Naive thymus-derived CD4-positive, alpha-beta T cell (primary cell): Measurements from ENCODE around the gene TNRC6C. TPM values are rescaled to one million over a fixed set of nuclear protein-coding genes. Genes with fewer than 3 reads are reported as not detected.
"Not testable (repeated sequence)": the region's sequence is repeated elsewhere in the genome, so short reads cannot be mapped to it uniquely, and the experiment has no call there.

Source experiments
- ATAC-seq: fragments of 150-1000 bp; cut with Tn5 transposase; 2 replicates; pipeline ENCODE4 v1.10.0; 2021; ENCODE audit warnings: mild to moderate bottlenecking, moderate library complexity
- CTCF ChIA-PET: fragments of 350-600 bp; sonication (Branson Sonifier 250); formaldehyde crosslinking; loops from one replicate; lab custom pipeline; 2021; ENCODE audit warnings: antibody characterized with exemption; lab: Charles Lee
- POLR2A ChIA-PET: fragments of 350-600 bp; sonication (Branson Sonifier 250); formaldehyde crosslinking; loops from one replicate; lab custom pipeline; 2021; ENCODE audit warnings: antibody characterized with exemption, inconsistent platforms; lab: Charles Lee
- DNase-seq, 9 donors: peaks; one replicate each; pipeline versions ENCODE4 v3.0.0 to v3.0.0-alpha.2; 2020 to 2022; ENCODE audit warnings: mixed read lengths in 1 of 9
- H3K27ac ChIP-seq: one replicate; pipeline ENCODE4 v1.7.0; 2013; ENCODE audit warnings: mild to moderate bottlenecking, low read depth, low read length, moderate library complexity
- H3K27me3 ChIP-seq, 2 donors: one replicate each; pipeline ENCODE4 v1.7.0; 2013; ENCODE audit warnings: low read length in 2 of 2, mild to moderate bottlenecking in 2 of 2, moderate library complexity in 2 of 2; ENCODE audit not compliant: control insufficient read depth in 2 of 2, insufficient read depth in 2 of 2
- H3K36me3 ChIP-seq, 3 experiments: 1 replicate in 2 of 3; 2 replicates in 1 of 3; pipeline ENCODE4 v1.7.0; 2013; ENCODE audit warnings: low read length in 3 of 3, mild to moderate bottlenecking in 3 of 3, moderate library complexity in 1 of 3; ENCODE audit not compliant: insufficient read depth in 3 of 3, control insufficient read depth in 2 of 3
- H3K4me1 ChIP-seq, 2 donors: one replicate each; pipeline ENCODE4 v1.7.0; 2013; ENCODE audit warnings: low read length in 2 of 2, mild to moderate bottlenecking in 2 of 2, moderate library complexity in 1 of 2; ENCODE audit not compliant: control insufficient read depth in 2 of 2, insufficient read depth in 2 of 2
- H3K4me3 ChIP-seq: 2 replicates; pipeline ENCODE4 v1.7.0; 2013; ENCODE audit warnings: mild to moderate bottlenecking, low read length
- H3K9me3 ChIP-seq, 3 experiments: 1 replicate in 2 of 3; 2 replicates in 1 of 3; pipeline ENCODE4 v1.7.0; 2013; ENCODE audit warnings: low read length in 3 of 3; ENCODE audit not compliant: control insufficient read depth in 2 of 3
- H3K27ac Mint-ChIP-seq, 9 donors: one replicate each; pipeline ENCODE4 v1.8.0; 2020 to 2022; ENCODE audit warnings: mixed read lengths in 9 of 9, mild to moderate bottlenecking in 8 of 9, moderate library complexity in 5 of 9, inconsistent platforms in 2 of 9
- H3K27me3 Mint-ChIP-seq, 5 donors: one replicate each; pipeline ENCODE4 v1.8.0; 2021 to 2022; ENCODE audit warnings: mixed read lengths in 5 of 5, mild to moderate bottlenecking in 1 of 5
- H3K36me3 Mint-ChIP-seq, 5 donors: one replicate each; pipeline ENCODE4 v1.8.0; 2020 to 2022; ENCODE audit warnings: mixed read lengths in 5 of 5, mild to moderate bottlenecking in 3 of 5, inconsistent platforms in 1 of 5
- H3K4me1 Mint-ChIP-seq, 7 donors: one replicate each; pipeline ENCODE4 v1.8.0; 2020 to 2022; ENCODE audit warnings: mixed read lengths in 7 of 7, mild to moderate bottlenecking in 3 of 7, inconsistent platforms in 1 of 7
- H3K4me3 Mint-ChIP-seq, 10 donors: one replicate each; pipeline ENCODE4 v1.8.0; 2020 to 2022; ENCODE audit warnings: mild to moderate bottlenecking in 10 of 10, mixed read lengths in 10 of 10, moderate library complexity in 6 of 10, inconsistent platforms in 2 of 10
- H3K9me3 Mint-ChIP-seq, 11 donors: one replicate each; pipeline ENCODE4 v1.8.0; 2020 to 2022; ENCODE audit warnings: mixed read lengths in 11 of 11, mild to moderate bottlenecking in 4 of 11, inconsistent platforms in 1 of 11, moderate library complexity in 1 of 11
- intact Hi-C, 2 donors: fragments of 100-400 bp; cut with micrococcal nuclease; formaldehyde crosslinking; loops; one replicate each; pipeline ENCODE4 v1.15.1; 2023
- polyA plus RNA-seq, 2 donors: library from polyadenylated mRNA; unstranded; fragments of 300-500 nt; fragmentation: Illumina TruSeq; gene quantifications; one replicate each; pipeline ENCODE4 v1.2.3, GENCODE V29; 2021
- total RNA-seq, 6 experiments: library from RNA in 5 of 6; stranded (reverse) in 5 of 6; gene quantifications; 1 replicate in 5 of 6; 2 replicates in 1 of 6; pipeline ENCODE4 v1.2.3 and lab custom pipeline; 2021 to 2026

Gene TNRC6C
- total and polyA plus RNA-seq, 7 experiments from 2014 or later: 7.4 to 133 (median 73.4) TPM

DNA sequence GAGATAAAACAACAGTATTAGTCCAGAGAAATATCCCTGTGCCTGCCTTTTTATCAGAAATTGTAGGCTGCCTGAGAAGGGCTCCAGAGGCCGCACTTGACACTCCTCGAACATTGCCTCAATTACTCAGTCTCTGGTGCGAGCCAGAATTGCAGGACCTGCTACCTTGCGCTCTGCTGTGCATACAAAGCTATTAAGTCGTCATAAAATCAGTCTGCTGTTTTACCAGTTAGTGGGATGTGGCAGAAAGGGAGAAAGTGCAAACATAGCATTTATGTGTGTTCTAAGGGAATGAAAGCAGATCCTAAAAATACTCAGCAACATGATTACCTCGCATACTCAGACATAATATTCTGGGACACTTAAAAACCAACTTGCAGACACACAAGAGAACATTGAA, 99.5 kb downstream of the TNRC6C start:
- Histone ChIP-seq H3K4me3 (no peak overlapping the region), H3K4me1 (no peaks in the 10 kb centered on the region), H3K36me3 (peaks cover 0 to 19% (median 8%) of the 10 kb centered on the region in 3 experiments), H3K9me3 (no peaks in the 10 kb centered on the region), H3K27me3 (no peaks in the 10 kb centered on the region), H3K27ac (no peak overlapping the region)
- H3K4me1 Mint-ChIP-seq: peaks cover 0 to 60% (median 45%) of the 10 kb centered on the region in 7 donors
- no peak for ATAC-seq
- H3K36me3 Mint-ChIP-seq: peaks cover 0 to 13% (median 3%) of the 10 kb centered on the region in 5 donors
- POLR2A ChIA-PET: no interaction called here
- intact Hi-C loops: no loop called here
- H3K4me3 Mint-ChIP-seq: no peak overlapping the region
- no peak for DNase-seq
- H3K9me3 Mint-ChIP-seq: no peaks in the 10 kb centered on the region
- peak overlapping the region in 5 of 9 donors; percentile 38 to 75 (median 46) for H3K27ac Mint-ChIP-seq
- CTCF ChIA-PET: interaction anchor here (0.6 kb wide), 1 partner anchor 44 kb away, joined by 5 read pairs; no protein-coding TSS in a partner anchor
- H3K27me3 Mint-ChIP-seq: no peaks in the 10 kb centered on the region

DNA sequence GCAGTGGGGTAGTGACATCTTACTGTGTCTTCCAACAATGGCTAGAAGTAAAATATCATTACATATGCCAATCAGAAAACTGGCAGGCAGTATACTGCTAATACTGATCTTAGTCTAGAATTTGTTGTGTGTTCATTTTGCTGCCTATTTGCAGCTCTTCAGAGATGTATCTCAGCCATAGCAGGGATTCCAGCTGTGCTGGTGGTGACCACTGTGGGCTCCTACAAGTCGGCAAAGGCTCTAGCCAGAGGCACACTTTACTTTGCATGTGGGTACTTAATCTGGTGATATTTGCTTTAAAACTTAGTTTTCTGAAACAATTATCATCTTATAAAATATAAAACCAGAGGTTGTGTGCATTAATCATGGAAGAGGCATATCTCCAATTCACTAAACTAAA, 100.1 kb downstream of the TNRC6C start:
- Mint-ChIP-seq H3K4me3 (no peak overlapping the region), H3K27me3 (no peaks in the 10 kb centered on the region), H3K4me1 (peaks cover 5 to 63% (median 49%) of the 10 kb centered on the region in 7 donors), H3K27ac (peak overlapping the region in 4 of 9 donors; percentile 38 to 87 (median 54)), H3K36me3 (peaks cover 0 to 10% (median 0%) of the 10 kb centered on the region in 5 donors), H3K9me3 (no peaks in the 10 kb centered on the region)
- ChIA-PET POLR2A (no interaction called here), CTCF (no interaction called here)
- H3K9me3 ChIP-seq: no peaks in the 10 kb centered on the region
- DNase-seq: no peak
- no peak for ATAC-seq
- no peaks in the 10 kb centered on the region for H3K4me1 ChIP-seq
- H3K27me3 ChIP-seq: no peaks in the 10 kb centered on the region
- peaks cover 0 to 16% (median 8%) of the 10 kb centered on the region in 3 experiments for H3K36me3 ChIP-seq
- H3K27ac ChIP-seq: no peak overlapping the region
- intact Hi-C loops: no loop called here
- no peak overlapping the region for H3K4me3 ChIP-seq

DNA sequence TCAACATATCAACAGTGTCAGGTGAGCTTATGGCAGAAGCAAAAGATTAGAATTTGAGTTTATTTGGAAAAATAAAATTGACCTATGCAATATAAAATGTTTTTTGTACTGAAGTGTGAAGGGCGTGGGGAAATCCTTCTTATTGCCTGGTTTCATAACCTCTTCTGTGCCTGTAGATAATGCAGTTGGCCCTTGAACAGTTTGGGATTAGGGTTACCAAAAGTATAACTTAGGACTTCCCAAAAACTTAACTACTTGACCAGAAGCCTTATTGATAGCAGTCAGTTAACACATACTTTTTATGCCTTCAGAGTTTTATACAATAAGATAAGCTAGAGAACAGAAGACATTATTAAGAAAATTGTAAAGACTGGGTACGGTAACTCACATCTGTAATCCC, 104.1 kb downstream of the TNRC6C start:
- Histone ChIP-seq H3K27me3 (no peaks in the 10 kb centered on the region), H3K27ac (no peak overlapping the region), H3K9me3 (no peaks in the 10 kb centered on the region), H3K36me3 (peaks cover 1 to 29% (median 2%) of the 10 kb centered on the region in 3 experiments), H3K4me3 (no peak overlapping the region), H3K4me1 (no peaks in the 10 kb centered on the region)
- Mint-ChIP-seq H3K4me1 (peaks cover 6 to 55% (median 39%) of the 10 kb centered on the region in 7 donors), H3K36me3 (peaks cover 0 to 25% (median 4%) of the 10 kb centered on the region in 5 donors), H3K27ac (peak overlapping the region in 5 of 9 donors; percentile 3 to 72 (median 36)), H3K4me3 (no peak overlapping the region), H3K9me3 (no peaks in the 10 kb centered on the region), H3K27me3 (no peaks in the 10 kb centered on the region)
- POLR2A ChIA-PET: no interaction called here
- intact Hi-C loops: no loop called here
- CTCF ChIA-PET: interaction anchor here (0.6 kb wide), 1 partner anchor 679 kb away, joined by 4 read pairs; no protein-coding TSS in a partner anchor
- ATAC-seq (no peak), DNase-seq (no peak)

DNA sequence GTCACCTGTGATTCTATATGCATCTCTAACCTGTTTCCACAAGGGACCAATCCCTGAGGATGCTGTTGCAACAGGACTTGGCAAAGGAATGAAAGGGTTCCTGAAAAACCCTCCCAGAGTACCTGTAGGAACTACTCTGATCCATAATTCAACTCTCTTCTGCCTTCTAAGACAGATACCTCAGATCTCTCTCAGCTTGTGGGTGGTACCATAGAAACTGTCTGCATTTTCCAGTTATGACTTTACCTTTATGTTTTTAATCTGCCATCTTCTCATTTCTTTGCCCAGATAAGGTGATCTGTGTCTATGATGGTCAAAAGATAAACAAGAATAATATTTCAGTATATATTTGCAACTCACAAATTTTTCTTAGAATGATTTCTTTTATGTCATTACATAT, 105.0 kb downstream of the TNRC6C start:
- Mint-ChIP-seq H3K27me3 (no peaks in the 10 kb centered on the region), H3K4me1 (peaks cover 6 to 46% (median 32%) of the 10 kb centered on the region in 7 donors), H3K27ac (peak overlapping the region in 5 of 9 donors; percentile 11 to 62 (median 25)), H3K4me3 (no peak overlapping the region), H3K36me3 (peaks cover 0 to 25% (median 4%) of the 10 kb centered on the region in 5 donors), H3K9me3 (no peaks in the 10 kb centered on the region)
- Histone ChIP-seq H3K27ac (no peak overlapping the region), H3K27me3 (no peaks in the 10 kb centered on the region), H3K4me1 (no peaks in the 10 kb centered on the region), H3K4me3 (no peak overlapping the region), H3K36me3 (peaks cover 5 to 37% (median 9%) of the 10 kb centered on the region in 3 experiments), H3K9me3 (no peaks in the 10 kb centered on the region)
- ChIA-PET POLR2A (no interaction called here), CTCF (interaction anchor here (1.1 kb wide), 1 partner anchor 21 kb away, joined by 4 read pairs; no protein-coding TSS in a partner anchor)
- intact Hi-C loops: no loop called here
- no peak for ATAC-seq
- no peak for DNase-seq

DNA sequence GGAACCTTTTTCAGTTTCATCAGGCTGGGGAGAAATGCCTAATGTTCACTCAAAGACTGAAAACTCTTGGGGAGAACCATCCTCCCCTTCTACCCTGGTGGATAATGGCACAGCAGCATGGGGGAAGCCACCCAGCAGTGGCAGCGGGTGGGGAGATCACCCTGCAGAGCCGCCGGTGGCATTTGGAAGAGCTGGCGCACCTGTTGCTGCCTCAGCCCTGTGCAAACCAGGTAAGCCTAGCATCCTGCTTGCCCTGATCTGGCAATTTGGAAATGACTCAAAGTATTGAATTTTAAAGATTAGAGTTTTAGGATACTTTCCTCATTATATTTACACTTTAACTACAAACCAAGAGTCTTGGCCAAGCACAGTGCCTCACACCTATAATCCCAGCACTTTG, 106.2 kb downstream of the TNRC6C start:
- no peak overlapping the region for H3K27ac ChIP-seq
- Mint-ChIP-seq H3K36me3 (peaks cover 0 to 24% (median 4%) of the 10 kb centered on the region in 5 donors), H3K9me3 (no peaks in the 10 kb centered on the region), H3K4me1 (peaks cover 4 to 37% (median 23%) of the 10 kb centered on the region in 7 donors), H3K4me3 (no peak overlapping the region), H3K27me3 (no peaks in the 10 kb centered on the region), H3K27ac (peak overlapping the region in 2 of 9 donors; percentile 59 to 76)
- ChIA-PET CTCF (no interaction called here), POLR2A (no interaction called here)
- DNase-seq: no peak
- no peak for ATAC-seq
- H3K4me1 ChIP-seq: no peaks in the 10 kb centered on the region
- H3K4me3 ChIP-seq: no peak overlapping the region
- no peaks in the 10 kb centered on the region for H3K27me3 ChIP-seq
- H3K9me3 ChIP-seq: no peaks in the 10 kb centered on the region
- intact Hi-C loops: no loop called here
- H3K36me3 ChIP-seq: peaks cover 5 to 45% (median 12%) of the 10 kb centered on the region in 3 experiments

DNA sequence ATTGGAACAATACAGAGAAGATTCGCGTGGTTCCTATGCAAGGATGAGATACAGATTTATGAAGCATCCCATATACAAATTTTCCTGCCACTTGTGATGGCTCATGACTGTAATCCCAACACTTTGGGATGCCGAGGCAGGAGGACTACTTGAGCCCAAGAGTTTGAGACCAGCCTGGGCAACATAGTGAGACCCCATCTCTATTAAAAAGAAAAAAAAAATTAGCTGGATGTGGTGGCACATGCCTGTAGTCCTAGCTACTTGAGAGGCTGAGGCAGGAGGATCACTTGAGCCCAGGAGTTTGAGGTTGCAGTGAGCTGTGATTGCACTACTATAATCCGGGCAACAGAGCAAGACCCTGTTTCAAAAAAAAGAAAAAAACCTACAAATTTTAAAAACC, 108.5 kb downstream of the TNRC6C start:
- peak overlapping the region in 6 of 9 donors; percentile 7 to 74 (median 58) for H3K27ac Mint-ChIP-seq
- H3K4me3 Mint-ChIP-seq, intact Hi-C loops, H3K27ac ChIP-seq, DNase-seq, H3K4me3 ChIP-seq, ATAC-seq, H3K27me3 ChIP-seq, H3K4me1 ChIP-seq, H3K27me3 Mint-ChIP-seq, H3K9me3 ChIP-seq, H3K9me3 Mint-ChIP-seq, POLR2A ChIA-PET: not testable (repeated sequence)
- H3K36me3 Mint-ChIP-seq: peaks cover 0 to 33% (median 11%) of the 10 kb centered on the region in 5 donors
- CTCF ChIA-PET: interaction anchor here (0.6 kb wide), 1 partner anchor 407 kb away, joined by 3 read pairs; no protein-coding TSS in a partner anchor
- H3K36me3 ChIP-seq: peaks cover 12 to 68% (median 25%) of the 10 kb centered on the region in 3 experiments
- peaks cover 2 to 19% (median 10%) of the 10 kb centered on the region in 7 donors for H3K4me1 Mint-ChIP-seq
